ENCODE data around the gene FRMD3.
"Not testable (repeated sequence)": the region's sequence is repeated elsewhere in the genome, so short reads cannot be mapped to it uniquely, and the experiment has no call there.

The FRMD3 gene

DNA sequence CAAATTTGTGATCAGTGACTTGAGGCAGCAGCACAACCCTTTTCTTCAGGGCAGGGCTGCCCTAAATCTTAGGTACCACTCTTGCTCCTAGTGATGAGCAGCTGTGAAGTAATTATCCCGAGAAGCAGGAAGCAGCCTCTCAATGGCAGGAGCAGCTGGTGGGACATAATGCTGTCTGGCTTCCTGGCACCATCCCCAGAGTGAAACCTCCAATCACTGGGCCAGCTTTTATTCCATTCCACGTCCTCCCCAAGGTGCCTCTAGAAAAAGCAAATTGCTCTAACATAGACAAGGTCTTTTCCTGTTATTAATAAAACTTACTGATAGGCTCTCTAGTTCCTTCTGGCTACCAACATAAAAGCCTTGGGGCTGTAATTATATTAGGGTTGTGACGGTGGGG, 154.0 kb downstream of the FRMD3 start:
- no peak for FAIRE-seq

DNA sequence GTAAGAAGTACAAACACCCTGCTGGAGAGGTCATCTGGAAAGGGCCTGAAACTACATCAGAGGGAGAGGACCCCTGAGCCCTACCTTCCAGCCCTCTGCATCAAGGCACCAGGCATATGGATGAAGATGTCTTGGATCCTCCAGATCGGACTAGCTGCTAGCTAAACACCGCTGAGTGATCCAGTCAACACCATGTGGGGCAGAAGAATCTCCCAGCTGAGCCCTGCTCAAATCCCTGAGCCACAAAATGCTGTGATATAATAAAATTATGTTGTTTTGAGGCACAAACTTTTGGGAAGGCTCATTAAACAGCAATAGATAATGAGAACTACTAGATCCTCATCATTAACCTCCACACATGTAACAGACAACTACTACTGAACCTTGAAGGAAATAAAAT, 155.2 kb downstream of the FRMD3 start:
- FAIRE-seq, result no peak

DNA sequence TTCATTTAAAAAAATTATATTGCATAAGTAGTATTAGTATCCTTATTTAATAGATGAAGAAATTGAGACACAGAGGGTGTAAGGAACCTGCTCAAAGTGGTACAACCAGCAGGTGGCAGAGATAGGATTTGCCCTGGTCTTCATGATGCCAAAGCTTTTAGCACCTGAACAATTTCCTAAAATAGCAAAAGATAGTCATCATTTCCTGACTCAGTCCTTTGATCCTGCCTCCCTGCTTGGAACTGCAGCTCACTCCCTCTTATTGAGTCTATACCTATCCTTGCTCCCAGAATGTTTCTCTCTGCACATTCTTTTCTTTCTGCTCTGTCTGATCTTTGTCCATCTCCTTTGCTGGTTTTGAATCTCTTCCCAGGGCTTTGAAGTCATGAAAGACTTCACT, 155.8 kb downstream of the FRMD3 start:
- FAIRE-seq, result no peak

DNA sequence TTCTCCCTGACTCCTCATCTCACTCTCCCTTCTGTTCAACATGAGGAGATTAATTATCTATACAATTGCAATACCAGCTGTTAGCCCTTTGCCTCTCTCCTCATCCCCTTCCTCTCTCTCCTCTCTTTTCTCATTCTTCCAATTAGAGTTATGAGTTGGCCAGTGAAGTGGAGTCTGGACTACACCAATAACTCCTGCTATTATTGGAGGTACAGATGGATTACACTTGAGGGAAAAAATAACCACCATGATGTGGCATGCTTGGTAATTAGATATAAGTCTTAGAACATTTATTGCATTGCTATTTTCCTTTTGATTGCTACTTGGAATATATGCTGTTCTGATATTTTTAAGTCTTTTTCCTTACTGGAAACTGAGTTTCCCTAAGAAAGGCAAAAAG, 159.2 kb downstream of the FRMD3 start:
- FAIRE-seq, result no peak

DNA sequence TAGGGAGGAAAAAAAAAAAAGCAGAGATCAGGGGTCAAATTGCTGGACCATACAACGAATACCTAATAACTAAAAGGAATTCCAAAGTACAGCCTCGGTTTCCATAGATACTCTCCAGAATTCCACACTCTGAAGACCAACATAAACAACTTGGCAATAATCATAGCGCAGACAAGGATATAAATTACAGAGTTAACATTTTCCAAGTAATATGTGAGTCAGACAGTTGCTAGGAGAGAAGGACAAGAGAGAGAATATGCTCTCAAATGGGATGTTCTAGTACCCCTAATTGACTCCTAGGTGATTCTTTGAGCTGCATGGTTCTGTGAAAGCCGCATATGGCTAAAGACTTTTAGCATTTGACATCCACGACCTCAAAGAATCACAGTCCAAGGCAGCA, 165.2 kb downstream of the FRMD3 start:
- no peak for FAIRE-seq

DNA sequence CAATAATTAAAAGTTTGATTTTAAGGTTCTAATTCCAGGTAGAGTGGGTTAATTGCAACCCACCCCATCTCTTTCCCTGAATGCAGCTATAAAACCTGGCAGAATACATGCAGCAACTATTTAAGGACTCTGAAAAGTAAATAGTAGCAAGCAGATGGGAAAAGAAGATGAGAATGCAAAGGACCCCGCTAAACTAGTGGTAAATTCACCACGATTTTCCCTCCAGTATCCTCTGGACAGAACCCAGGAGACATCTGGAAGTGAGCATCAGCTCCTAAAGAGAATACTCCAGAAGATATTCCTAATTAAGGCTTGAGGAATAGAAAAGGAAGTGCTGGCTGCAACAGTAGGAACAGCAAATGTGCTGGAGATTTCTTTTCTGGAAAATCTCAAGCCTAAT, 170.9 kb downstream of the FRMD3 start:
- FAIRE-seq, result no peak

DNA sequence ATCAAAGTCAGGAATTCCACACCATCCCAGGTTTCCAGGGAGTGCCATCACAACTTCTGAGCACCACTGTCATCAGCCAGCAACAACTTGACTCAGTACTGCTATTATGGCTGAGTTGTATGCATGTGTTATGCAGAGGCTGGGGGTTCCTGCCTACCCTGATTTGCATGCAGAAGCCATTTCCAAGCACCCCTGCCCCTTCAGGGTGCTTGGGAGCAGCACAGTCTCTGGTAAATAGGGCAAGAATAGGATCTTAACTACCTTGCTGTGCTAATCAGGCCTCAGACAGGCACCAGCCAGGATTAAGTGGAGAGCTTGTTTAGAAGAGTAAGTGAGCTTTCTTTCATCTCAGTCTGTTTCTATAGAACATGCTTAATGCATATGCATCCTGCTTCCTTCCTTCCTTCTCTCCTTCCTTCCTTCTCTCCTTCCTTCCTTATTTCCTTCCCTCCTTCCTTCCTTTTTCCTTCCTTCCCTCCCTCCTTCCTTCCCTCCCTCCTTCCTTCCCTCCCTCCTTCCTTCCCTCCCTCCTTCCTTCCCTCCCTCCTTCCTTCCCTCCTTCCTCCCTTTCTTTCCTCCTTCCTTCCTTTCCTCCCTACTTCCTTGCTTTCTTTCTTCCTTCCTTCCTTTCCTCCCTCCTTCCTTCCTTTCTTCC, 175.7 kb downstream of the FRMD3 start:
- FAIRE-seq, result no peak

DNA sequence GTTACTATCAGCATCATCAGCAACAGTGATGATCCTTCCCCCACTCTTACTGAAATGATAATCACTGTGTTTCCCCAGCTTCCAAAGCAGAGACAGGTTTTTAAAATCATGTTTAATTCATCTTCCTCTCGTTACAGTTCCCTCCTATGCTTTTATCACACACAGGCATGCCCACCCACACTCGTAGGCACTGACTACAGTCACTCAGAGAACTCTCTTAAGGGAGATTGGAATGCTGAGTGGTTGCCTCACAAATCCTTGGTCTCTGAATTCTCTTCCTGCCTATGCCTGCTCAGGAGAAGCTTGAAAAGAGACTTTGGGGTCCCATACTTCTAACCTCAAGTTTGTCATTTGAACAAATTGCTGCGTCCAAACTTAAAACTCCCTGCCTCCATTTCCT, 179.2 kb downstream of the FRMD3 start:
- FAIRE-seq, result no peak

DNA sequence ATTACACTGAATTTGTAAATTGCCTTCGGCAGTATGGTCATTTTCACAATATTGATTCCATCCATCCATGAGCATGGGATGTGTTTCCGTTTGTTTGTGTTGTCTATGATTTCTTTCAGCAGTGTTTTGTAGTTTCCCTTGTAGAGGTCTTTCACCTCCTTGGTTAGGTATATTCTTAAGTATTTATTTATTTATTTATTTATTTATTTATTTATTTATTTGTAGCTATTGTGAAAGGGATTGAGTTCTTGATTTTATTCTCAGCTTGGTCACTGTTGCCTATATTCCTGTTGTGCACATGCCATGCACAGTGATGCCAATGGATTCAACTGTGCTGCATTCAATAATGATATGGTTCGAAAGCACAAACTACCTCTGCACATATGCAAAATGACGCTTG, 179.7 kb downstream of the FRMD3 start:
- not testable (repeated sequence) for FAIRE-seq

DNA sequence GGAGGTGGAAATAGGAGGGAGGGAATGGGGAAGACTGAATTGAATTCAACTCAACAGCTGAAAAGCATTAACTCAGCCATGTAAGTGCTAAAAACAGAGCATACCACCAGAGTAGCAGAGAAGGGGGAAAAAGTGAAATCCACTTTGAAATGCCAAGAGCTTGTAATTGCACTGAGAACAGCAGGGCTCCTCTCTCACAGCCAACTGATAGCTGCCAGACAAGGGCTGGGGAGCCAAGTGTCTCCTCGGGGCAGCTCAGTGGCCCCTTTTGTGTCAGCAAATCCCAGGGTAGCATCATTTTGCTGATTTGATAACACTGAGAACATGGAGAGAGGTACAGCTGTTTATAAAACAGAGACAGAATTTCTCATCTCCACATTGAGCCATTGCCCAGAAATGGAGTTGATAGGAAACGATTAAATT, 182.5 kb downstream of the FRMD3 start:
- no peak for FAIRE-seq

DNA sequence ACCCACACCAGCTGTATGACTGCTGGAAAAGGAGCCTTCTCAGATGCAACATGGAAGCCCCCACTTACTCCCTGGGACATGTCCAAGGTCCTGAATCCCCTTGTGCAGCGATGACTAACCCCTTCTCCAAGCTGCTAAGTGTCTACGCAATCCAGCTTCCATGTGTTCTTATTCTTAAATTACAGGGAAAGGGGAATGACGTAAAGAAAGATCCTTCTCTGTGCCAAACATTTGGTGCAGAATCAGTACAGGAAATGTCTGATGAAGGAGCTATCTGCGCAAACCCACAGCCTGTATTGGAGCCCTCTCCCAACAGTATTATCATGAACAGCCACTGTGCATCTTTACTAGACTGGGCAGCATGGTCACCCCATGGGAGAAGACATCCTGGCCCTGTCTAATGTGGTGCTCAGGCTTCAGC, 183.2 kb downstream of the FRMD3 start:
- no peak for FAIRE-seq

DNA sequence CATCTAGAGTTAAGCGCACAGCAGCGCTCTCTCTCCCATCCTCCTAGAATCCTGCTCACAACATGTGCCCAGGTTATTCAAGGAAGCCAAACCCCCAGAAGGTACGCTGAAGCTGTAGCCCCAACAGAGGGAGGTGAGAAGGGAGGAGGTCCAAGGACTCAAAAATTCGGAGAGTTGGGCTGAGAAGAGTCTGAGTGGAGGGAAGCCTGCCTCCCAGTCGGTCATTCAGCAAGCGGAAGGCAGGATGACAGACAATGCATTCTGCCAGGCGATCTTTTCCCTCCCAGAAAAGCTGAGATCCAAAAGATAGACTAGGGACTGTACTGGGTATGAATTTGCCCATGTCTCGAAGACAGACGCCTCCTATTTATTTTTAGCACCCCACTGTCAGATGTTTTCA, 189.2 kb downstream of the FRMD3 start:
- FAIRE-seq, result no peak

DNA sequence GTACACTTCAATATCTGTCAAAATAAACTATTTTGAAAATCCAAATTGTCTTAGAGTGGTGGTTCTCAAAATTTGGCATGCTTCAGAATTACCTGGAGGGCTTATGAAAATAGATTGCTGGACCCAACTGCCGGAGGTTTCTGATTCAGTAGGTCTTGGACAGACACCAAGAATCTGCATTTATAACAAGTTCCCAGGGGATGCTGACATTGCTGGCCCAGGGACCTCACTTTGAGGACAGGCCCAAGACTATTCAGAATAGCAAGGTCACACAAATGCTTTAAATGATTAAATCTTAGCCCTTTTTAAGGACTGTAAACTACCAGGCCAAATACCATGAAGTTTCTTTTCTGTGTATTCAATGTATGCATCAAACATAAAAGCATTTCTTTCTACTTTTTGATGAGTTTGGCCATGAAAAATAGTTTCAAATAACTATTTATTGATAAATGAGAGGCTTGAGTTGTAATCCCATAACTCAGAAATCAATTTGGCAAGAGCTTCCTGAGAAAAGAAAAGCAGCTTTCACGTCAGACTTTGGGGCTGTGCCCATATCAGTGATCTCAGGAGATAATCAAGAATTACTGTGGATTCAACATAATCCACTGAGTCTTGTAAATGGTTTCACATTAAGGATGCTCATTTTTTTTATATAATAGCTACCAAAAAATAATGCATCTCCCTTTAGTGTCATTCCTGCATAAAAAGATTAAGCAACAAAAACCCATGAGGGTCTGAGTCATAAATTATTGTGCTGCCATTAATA, 191.4 kb downstream of the FRMD3 start:
- FAIRE-seq, result no peak

DNA sequence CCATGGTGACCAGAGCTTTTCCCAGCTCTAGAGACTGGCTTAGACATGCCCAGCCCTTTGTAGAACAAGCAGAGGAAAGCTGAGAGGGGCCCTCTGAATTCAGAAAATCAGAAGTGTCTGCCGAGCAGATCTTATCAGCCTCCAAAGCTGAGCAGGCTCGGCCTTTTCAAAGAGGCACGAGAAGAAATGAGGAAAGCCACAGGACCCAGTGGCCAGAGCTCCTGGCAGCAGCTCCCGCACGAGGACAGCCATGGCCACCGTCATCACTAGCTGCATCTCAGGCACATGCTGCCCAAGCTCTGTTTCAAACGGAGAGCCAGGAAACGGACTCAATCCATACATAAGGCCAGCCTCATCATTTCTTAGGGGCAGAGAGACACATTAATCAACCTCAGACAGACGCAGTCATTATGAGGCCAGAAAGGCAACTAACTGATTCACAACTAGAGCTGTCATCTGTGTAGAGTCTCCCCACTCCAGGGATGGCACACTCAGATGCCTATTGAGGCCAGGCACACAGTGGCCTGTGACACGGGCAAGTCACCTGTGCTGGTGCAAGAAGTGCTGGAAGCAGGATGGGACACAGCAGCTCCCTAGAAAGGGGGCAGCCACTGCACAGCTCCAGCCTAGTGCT, 194.7 kb downstream of the FRMD3 start:
- FAIRE-seq, result no peak

DNA sequence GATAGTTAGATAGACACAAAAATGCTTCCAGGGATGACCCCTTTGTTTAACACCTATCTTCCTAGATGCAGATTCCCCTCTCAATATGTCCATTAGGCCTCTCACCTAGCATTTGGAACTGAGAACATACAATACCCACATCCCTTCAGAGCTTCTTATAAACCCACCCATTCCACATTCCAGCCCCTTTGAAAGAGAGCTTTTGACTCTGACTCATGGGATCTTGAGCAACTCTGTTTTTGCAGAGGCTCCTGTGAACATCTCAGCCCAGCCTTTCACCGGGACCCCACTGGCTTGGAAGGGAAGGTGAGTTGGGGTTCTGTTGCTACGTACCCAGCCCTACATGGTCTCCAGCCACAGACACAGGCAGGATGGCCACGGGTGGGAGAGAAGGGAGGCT, 195.5 kb downstream of the FRMD3 start:
- FAIRE-seq, result no peak

DNA sequence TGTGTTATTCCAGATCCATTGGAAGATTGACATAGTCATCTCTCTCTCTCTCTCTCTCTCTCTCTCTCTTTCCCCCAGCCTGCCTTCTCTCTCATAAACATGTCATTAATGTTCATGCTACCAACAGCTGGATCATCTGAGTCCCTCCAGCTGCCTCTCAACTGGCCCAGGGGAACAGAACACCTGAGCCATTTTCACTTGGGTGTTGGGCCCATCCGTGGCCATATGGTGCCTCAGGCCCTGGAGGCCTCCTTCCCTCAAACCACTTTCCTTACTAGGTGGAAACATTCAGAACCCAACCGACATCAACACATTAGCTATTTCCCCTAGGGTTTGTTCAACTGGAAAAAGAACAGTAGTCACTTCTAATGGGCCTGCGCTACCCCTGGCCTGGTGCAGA, 196.2 kb downstream of the FRMD3 start:
- no peak for FAIRE-seq

DNA sequence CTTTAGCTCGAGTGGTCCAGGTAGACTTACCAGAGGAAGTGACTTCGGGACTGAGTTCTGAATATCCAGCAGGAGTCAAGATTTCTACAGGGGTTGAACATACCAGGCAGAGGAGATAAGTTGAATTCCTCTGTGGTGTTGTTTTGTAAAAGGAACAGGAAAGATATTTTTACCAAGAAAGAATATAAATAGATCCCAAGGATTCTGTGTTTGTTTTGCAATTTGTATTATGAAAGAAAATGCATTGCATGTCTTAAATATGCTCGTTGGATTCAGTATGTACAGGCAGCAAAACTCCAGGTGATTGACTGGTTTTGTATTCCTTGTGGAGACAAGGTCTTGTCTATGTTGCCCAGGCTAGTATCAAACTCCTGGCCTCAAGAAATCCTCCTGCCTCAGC, 197.8 kb downstream of the FRMD3 start:
- FAIRE-seq, result no peak

DNA sequence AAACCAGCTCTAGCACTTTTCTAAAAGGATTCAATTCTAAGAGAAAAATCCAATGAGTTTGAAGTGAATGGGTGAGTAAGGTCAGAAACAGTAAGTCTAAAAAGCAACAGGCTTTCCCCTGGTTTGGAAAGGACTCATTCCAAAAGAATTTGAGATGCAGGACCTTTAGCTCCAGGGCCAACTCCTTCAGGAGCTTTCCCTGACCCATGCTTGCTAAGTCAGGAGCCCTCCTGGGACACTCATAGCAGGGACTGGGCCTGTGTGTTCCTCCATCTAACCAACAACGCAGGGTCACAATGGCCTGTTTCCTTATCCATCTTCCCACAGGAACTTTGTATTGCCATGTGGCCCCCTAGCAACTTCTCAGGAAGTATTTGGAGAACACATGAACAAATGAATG, 198.8 kb downstream of the FRMD3 start:
- no peak for FAIRE-seq

DNA sequence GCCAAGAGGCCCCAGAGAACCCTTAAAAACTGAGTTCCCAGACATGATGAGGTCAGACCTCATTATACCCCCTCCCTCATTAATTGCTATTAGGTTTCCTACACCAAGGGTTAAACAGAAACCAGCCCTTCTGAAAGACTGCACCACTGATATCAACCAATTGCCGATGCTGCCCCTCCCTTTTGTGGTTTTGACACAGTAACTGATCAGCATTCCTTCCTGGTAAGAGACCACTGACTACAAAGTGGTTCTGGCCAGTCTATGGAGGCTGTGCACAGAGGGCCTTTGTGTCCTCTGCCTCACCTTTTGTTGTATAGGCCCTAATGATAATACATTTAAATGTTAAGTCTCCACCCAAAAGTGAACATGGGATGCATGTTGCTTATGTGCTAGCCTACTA, 201.5 kb downstream of the FRMD3 start:
- no peak for FAIRE-seq

DNA sequence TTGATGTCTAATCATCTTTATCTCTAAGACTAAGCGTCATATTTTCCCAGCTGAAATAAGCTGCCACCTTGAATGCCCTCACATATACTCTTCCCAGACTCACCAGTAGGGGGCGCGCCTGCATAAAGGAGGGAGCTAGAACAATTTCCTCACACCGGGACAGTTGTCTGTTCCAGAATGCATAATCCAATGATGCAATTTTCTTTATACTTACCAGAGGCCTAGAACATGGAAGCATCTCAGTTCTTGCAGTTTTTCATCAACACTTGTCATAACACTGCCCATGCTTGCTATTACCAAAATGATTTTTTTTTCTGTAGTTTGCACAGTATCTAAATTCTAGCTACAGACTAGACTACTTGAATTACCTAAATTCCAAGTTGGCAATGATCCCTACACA, 203.9 kb downstream of the FRMD3 start:
- peak; percentile 87 for FAIRE-seq

DNA sequence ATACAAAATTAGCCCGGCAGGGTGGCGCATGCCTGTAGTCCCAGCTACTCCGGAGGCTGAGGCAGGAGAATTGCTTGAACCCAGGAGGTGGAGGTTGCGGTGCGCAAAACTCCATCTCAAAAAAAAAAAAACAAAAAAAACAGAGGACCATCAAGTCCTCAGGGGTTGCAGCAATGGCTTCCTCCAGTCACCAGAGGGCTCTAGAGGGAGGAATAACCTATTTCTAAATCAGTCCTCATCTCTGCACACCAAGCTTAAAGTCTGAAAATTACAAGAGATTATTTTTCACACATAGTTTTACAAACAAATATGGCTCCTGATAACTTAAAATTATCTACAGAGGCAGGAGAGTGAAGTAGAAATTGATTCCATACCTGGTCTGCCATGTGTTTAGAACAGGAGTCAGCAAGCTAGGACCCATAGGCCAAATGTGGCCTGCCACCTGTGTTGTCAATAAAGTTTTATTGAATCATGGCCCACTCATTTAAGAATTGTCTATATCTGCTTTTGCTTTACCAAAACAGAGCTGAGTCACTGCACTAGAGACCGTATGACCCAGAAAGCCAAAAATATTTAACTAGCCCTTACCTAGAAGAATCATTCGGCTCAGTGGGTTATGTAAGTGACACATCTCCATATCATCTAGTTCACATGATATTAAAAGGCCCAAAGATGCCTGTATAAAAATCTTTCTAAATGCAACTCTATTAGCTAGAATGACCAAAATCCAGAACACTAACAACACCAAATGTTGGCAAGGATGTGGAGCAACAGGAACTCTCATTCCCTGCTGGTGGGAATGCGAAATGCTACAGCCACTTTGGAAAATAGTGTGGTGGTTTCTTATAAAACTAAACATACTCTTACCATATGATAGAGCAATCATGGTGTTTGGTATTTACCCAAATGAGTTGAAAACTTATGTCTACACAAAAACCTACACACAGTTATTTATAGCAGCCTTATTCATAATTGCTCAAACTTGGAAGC, 207.7 kb downstream of the FRMD3 start:
- FAIRE-seq, result no peak

DNA sequence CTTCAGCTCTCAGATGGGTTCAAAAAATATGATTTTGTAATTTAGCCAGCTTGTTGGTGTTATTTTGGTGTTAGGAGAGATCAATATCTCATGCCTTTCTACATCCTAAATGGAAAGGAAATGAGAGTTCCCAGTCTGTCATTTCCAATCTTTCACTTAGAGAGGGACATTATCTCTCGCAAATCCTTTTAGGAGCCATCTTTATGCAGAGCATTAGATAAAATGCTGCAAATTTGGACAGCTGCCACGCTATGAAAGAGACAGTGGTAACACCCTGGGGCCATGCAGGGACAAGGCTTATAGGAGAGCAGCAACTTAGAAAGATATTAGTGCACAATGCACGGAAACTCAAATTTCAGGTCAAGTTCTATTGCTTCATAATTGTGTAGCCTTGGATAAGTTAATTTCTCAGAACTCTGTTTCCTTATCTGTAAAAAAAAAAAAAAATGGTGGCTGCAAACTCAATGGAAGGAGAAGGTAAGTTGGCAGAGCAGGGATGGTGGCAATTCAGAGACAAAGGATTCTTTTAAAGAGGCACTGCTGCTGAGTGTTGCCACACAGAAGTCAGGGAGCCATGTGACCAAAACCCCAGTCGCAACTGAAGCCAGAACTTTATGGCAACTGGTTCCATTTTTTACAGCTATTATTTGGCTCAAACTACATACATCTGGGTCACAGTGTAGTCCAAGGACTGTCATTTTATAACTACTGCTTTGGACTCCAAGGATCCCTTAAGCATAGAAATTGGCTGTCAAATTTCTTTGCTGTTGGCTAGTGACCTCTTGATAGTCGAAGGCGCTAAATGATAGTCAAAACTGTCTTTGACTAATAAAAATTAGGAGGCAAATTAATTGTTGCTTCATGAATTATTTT, 210.2 kb downstream of the FRMD3 start:
- no peak for FAIRE-seq
